Muscle of arm (tissue), 12 donors: ENCODE measurements around the gene CDK5RAP3. TPM values are rescaled to one million over a fixed set of nuclear protein-coding genes. Genes with fewer than 3 reads are reported as not detected.

Experiments
- DNase-seq: peaks from one replicate; pipeline ENCODE4 v3.0.0-alpha.2; 2013
- polyA plus RNA-seq, 12 donors: library from polyadenylated mRNA; unstranded; fragments of 120-200 nt; gene quantifications; one replicate each; pipeline ENCODE4 v1.2.1, GENCODE V29; 2013; ENCODE audit not compliant: insufficient read length in 12 of 12

The CDK5RAP3 gene
- polyA plus RNA-seq, 12 donors: 66.0 to 120 (median 74.3) TPM; not detected in 1

DNA sequence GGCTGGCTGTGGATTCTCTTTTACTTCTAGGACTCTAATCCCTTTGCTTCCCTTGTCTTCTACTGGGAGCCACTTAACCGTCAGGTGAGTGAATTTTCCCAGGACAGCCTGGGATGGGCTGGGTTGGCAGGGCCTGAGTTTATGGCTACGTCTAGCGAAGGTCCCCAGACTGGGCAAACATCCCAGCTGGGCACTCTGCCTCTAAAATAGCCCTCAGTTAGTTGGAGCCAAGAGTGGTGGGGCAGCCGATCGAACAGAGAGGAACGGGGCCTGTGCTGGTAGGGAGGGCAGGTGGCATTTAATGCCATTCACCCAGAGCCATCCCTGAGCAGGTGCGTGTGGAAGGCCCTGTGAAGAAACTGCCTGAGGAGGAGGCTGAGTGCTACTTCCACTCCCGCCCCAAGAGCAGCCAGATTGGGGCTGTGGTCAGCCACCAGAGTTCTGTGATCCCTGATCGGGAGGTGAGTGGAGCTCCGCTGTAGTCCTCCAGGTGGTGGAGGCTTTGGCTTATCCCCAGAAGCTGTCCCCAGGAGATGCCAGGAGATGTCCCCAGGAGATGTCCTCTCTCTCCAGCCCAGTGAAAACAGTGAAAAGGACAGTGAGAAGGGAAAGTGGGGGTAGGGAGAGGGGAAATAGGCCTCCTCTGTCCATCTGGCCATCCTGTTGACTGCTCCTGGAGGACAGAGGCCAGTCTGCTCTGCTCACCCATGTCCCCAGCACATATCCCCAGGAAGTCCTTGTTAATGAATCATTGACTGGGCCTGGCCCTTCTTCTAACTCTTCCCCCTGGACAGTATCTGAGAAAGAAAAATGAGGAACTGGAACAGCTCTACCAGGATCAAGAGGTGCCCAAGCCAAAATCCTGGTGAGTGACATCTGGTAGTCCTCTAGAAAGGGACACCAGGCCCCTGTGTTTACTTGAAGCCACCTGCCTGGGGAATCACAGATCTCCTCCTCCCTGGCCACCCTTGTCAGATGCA, 25.1 kb upstream of the CDK5RAP3 start:
- DNase-seq: no peak

DNA sequence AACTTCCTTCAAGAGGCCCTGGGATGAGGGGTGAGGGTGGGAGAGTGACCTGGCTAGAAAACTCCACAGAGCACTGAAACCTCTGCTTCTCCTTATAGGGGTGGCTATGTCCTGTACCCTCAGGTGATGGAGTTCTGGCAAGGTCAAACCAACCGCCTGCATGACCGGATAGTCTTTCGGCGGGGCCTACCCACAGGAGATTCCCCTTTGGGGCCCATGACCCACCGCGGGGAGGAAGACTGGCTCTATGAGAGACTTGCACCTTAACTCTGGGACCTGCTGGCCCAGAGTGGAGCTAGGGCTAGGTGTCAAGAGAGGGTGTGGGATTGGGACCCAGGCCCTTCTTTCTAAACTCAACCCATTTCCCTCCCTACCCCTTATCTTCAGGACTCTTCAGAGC, 24.4 kb upstream of the CDK5RAP3 start:
- no peak for DNase-seq

DNA sequence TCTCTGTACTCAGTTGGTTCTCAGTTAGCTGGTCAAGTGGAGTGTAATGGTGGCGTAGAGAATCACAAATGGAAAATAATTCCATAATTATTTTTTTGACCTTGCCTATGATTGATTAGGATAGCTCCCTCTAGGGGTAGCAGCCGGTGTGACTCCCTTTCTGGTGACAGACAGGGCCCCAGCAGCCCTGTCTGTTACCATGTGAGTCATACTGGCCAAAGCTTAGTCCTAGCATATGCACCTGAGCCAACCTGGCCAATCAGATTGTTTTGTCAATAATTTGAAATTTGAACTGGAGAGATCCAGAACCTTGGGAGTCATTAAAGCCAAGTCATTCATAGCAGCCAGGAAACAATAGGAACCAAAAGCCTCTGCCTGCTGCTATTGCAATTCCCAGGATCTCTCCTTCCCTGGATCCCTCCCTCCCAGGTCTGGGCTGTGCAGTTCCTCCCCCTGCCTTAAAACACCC, 23.9 kb upstream of the CDK5RAP3 start:
- DNase-seq: no peak

DNA sequence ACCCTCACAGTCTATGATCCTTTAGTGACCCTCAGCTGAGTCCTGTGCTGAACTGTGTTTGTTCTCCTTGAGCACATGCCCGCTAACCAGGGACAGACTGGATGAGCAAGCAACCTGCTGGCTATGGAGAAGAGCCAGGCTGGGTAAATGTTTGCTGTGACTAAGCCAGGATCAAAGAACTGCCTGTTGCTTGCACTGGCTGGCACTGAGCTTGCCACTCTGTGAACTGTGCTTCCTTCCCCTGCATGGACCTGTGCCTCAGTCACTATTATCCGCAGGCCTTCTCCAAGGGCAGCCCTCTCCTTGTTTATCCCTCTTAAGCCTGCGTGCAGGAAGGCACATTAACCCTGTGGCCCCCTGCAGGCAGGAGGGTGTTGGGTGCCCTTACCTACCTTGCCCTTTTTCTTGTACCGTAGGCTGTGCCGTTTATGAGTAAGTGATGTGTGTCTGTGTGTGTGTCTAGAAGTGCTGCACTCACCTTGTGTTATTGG, 22.2 kb upstream of the CDK5RAP3 start:
- DNase-seq: no peak

DNA sequence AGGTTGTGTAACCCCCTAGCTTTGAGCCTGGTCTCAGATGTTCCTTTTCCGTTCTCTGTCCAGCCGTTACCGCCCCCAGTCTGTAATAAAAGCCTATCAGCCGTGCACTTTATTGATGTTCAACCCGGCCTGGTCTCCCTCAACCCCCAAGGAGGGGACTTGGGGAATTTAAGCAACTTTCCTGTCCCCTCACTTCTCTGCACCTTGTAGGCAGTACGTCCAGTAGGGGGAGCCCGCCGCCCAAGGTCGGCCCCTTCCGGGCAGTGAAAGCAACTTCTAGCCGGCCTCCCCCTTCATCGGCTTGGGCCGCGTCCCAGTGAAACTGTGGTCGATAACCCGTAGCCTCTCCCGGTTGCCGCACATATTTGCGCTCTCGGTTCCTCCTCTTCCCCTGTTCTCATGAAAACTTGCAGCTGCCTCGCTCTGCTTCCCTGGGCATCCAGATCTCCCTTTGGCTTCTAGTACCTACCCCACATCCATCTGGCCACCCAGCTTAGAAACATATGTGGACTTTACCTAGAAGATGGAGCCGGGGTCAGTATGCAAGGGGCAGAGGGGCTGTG, 21.6 kb upstream of the CDK5RAP3 start:
- peak; percentile 83 for DNase-seq

DNA sequence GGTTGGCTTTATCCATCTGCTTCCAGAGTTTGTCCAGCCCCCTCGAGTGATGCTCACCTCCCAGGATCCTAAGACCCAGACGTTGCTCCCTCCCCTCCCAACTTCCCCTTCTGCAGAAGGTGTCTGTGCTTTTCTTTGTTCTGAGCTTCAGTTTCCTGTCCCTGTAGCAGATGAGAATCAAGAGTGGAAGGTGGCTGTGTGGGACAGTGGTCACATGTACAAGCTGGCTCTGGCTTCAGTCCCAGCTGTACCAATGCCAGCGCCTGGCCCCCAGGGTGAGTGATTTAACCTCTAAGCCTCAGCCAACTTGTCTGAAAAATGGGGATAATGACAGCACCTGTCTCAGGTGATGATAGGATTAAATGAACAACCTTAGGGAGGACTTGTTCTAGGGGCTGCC, 21.0 kb upstream of the CDK5RAP3 start:
- DNase-seq: no peak

DNA sequence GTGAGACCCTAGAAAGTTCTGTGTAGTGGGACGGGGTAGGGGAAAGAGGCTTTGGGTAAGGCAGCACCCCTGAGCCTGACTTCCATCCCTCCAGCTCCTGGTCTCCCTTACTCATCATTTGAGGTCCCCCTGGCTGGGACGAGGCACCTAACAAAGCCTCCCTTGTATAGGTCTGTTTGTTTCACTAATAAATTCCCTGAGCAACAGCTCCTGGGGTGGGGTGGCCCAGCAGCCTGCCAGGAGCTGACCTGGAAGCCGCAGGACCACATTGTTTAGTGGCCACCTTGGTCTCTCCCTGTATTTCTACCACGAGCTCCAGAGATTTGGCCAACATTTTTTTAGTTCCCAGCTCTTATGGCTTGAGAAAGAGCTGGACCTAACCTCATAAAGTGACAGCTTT, 20.5 kb upstream of the CDK5RAP3 start:
- no peak for DNase-seq

DNA sequence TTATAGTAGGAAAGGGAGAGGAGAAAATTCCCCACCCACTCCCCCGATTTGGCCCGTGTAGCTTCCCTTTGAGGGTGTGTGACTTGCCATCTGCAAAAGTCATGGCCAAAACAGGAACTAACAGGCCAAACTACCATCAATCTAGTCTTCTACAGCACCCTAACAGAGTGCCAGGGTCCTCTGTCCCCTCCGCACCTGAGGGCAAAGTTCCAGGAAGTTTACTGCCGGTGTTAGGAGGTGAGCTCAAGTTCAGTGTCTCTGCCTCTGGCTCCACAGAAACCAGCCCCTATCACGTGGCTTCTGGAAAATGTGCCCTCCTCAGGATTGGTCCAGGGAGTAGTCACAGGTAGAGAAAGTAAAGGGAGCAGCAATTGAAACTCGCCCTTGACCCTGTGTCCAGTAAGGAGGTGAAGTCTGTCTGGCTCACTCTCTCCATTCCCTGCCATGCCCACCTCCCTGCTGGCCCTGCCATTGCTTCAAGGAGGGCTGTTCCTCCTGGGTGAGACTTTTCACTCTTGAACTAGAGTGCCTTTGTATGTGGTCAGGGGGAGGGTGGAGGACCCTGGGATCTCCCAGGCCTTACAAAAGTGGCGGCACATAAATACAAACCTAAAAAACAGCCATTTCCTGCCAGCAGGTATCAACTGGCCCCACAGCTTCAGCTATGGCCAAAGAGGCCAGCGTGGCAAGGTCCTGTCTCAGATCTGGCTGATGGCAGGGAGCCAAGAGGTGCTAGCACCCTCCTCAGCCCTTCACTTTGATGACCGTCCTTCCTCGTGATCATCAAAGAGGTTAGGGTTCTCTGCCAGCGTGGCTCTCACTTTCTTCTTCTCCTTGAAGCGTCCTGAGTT, 18.5 kb upstream of the CDK5RAP3 start:
- no peak for DNase-seq

DNA sequence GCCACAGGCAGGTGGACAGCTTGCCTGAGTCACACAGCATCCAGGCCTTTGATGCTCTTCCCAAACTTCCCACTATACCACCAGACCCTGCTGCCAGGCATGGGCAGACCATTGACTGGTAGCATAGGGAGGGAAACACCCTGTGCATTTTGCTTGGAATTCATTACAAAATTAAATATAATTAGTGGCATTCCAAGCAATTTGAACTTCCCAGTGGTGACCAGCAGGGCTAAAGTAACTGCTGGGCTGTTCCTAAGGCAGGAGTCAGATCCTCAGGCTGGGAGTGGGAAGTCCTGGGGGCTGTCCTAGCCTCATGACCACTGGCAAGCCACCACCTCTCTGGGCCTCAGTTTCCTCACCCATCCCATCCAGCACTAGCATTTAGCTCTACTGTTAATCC, 17.0 kb upstream of the CDK5RAP3 start:
- no peak for DNase-seq

DNA sequence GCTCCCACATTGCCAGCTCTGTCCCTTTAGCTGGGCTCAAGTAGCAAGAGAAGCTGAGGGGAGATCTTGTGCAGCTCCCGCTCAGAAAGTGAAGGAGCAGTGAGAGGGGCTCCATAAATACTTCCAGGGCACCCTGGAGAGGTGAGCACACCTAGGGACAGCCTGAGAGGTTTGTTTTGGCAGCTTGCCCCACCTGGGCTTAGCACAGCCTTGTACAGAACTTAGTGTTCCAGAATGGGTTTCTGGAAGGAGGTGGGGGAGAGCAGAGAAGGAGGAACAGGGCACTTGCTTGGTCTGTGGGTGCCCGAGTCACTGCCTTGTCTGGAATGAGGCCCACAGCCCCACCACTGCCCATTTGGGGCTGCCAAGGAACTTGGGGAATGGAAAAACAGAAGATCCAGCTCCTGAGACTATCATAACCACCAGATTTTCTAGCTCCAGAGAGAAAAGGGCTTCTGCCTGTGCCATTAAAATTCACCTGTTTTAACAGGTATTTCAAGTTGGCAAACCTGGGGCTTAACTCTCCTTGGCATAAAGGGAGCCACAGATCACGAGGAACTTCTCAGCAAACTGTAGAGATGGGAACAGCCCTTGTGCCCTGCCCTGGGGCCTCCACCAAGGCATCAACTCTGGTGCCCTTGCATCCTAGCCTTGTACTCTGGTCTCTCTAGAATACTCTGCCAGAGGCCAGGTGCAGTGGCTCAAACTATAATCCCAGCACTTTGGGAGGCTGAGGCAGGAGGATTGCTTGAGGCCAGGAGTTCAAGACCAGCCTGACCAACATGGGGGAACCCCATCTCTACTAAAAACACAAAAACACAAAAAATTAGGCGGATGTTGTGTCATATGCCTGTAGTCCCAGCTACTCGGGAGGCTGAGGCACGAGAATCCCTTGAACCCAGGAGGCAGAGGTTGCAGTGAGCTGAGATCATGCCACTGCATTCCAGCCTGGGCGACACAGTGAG, 15.1 kb upstream of the CDK5RAP3 start:
- DNase-seq: no peak

DNA sequence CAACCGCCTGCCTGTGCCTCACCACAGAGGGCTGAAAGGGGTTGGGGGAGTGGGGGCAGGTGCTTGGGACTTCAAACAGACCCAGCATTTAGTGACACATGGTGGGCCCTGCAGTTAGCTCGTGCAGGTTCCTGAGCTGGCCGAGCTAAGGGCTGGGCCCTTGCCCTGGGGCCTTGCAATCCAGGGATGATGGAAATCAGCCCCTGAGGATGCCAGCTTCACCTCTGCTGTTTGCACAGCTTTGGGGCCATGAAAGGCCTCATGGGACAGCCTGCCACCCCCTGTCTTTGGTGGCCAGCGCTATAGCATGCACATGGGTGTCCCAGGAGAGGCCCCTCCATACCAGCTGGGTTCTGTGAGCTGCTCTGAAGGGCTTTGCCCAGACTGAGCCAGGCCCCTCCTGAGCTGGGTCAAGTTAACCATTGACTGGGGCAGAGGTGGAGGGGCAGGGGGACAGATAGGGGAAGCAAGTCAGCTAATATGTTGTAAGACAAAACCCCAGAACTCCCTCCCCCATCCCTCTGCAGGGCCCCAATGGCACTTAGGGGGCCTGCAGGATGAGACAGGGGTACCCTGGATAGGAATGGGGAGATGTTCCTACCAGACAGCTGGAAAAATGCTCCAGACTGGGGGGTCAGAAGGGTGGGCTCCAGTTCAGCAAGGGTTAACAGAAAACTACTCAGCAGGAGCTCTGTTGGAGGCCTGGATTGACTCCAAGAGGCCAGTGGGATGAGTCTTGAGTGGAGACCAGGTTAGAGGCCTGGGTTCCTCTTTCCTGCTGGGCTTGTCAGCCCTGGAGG, 13.9 kb upstream of the CDK5RAP3 start:
- no peak for DNase-seq

DNA sequence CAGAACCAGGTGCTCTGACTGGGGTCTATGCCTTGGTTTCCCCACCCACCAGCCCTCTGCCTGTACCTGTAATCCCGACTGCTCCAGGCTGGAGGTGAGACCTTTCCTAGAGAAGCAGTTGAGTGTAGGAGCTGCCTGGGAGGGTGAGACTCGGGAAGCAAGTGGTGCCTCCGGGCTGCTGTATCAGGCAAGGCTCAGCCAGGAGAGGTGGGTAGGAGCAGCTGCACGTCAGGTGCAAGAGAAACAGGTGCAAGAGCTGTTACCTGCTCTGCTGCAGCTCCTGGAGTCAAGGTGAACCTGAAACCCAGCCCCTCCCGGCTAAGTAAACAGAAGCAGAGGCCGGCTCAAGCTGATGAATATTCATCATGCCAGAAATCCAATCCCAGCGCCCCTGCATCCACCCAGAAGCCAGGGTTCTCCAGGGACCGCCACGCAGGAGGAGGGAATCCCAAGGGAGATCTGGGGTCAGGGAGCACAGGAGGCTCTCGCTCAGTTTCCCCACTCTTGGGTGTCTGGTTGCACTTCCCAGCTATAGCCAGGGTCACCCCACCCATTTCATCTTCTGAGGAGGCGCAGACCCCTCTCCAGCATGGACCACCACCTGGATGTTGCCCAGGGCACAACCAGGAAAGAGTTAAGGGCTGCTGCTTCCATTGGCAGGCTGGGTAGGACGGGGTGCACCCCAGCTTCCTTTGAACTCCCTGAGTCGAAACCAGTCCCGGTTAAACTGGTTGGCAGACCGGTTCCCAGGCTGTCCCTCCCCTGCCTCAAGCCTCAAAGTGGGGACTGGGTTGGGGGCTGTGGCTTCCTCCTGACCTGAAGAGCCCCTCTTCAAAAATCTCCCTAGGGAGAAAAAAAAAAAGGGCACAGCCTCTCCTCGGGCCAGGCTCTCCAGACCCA, 13.1 kb upstream of the CDK5RAP3 start, which contains the start of gene PRR15L:
PRR15L (minus strand) TSS at position 293 of the 900 bp plus-strand sequence. CDS start 4,649 bp downstream, outside the sequence.
- DNase-seq: no peak

DNA sequence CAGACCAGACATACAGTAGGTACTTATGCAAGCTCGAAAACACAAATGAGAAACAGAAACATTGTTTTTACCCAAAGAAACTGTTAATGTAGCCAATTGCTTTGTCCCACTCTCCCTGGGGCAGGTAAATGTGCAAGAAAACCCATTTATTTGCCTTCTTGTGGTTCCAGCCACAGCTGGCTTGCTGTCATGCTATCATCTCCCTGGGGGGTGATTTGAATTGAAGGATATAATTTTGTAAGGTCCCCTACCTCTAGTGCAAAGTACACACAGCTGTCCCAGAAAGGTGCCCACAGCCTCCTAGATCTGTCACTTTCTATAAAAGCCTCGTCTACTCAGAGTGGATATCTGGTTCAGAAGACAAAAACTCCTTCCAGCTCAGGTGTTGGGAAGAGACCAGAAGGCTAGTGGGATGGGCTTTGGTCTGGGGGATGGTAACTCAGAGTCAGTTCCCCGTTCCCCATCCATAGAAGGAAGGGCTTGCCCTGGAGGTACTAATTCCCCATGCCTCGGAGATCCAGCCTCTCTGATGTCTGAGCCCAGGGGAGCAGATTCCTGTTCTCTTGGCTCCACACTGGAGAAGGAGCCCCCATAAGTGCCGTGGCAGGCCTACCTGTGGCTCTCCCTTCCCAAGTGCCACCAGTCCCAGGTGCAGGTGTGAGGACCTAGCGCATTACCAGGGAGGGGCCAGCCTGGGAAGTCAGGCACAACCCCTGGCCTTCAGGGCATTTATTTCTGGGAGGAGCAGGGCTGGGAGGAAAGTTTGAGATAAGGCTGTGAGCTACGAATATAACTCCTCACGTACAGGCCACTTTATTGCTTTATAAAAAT, 10.9 kb upstream of the CDK5RAP3 start:
- no peak for DNase-seq

DNA sequence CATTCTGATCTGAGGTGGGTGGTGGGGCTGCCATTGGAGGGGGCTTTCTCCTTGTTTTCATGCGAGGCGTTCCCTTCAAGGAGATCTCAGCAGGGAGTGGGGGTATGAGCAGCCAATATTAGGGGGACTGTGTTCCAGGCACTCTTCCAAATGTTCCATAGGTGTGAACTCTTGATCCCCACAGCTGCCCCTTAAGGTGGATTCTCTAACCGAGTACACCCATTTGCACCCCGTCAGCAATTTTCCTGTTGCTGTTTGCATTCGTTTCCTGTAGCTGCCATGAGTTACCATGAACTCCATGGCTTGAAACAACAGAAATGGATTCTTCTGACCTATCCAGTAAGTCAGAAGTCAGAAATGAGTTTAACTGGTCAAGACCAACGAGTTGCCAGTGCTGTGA, 9.5 kb upstream of the CDK5RAP3 start:
- DNase-seq: no peak

DNA sequence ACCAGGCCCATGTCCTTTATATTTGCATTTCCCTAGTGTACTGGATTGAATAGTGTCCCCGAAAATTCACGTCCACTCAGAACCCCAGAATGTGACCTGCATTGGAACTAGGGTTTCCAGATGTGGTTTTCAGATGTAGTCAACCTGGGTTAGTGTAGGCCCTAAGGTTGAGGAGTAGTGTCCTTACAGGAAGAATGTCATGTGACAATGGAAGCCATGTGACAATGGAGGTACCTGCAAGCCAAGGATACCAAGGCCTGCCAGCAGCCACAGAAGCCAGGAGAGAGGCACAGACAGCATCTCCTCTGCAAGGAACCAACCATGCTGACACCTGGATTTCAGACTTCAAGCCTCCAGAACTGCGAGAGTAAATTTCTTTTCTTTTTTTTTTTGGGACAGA, 8.0 kb upstream of the CDK5RAP3 start:
- DNase-seq: no peak

DNA sequence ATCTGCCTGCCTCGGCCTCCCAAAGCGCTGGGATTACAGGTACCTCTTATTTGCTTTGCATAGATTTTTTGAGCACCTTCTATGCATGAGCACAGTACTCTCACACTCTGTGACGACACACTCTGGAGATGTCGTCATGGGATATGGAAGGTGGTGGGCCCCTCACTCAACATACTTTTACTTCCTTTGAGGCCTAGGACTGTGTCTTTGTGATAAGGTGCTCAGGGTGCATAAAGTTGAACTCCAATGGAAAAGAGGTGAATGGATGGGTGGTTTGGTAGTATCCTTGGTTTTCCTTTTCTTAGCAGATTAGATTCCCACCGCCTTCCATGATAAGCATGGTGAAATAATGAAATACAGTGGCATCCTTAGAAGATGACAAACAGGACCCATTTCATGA, 6.1 kb upstream of the CDK5RAP3 start:
- DNase-seq: no peak

DNA sequence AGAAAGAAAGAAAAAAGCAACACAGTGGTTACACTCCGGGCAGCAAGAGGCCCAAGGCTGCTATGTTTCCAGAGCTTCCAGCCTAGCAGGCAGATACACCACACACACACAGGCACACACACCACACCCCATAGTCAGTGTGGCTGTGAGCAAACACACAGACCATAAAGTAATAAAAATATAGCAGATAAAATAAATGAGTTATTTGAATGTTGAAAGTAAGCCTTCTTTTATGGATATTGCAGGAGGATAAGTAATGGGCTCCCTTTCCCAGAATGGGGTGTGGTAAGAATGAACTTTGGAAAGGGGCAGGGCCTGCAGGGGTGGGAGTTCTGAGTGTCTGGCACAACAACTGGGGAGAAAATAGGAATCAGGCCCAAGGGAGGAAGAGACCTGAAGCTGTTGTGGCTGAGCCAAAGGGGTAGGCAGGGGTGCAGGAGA, 4.8 kb upstream of the CDK5RAP3 start:
- no peak for DNase-seq
